Panc1 (cell line): ENCODE data around the gene P4HA3. TPM values are rescaled to one million over a fixed set of nuclear protein-coding genes. Genes with fewer than 3 reads are reported as not detected.

Experiments used
- ATAC-seq: fragments of 200-7000 bp; cut with Tn5 transposase; 2 replicates; pipeline ENCODE4 v1.9.1; 2020; ENCODE audit warnings: mild to moderate bottlenecking, moderate library complexity
- BruUV-seq: library from RNA; stranded (reverse); fragments of 400-500 nt; replicated peaks from 2 replicates; lab custom pipeline; 2021; lab: Mats Ljungman, UMichigan
- CTCF ChIA-PET: fragments of 300-600 bp; sonication (Branson Sonifier 250); formaldehyde crosslinking; loops from one replicate; lab custom pipeline; 2022; ENCODE audit warnings: antibody characterized with exemption; lab: Charles Lee
- POLR2A ChIA-PET: fragments of 300-600 bp; sonication (Branson Sonifier 250); formaldehyde crosslinking; loops from one replicate; lab custom pipeline; 2022; ENCODE audit warnings: antibody characterized with exemption; lab: Charles Lee
- DNase-seq: peaks from one replicate; pipeline ENCODE4 v3.0.0-alpha.2; 2010; ENCODE audit warnings: low read depth, low spot score
- H3K27ac ChIP-seq: 2 replicates; pipeline ENCODE4 v1.5.1; 2011; ENCODE audit warnings: mild to moderate bottlenecking, low read length, inconsistent platforms
- H3K27me3 ChIP-seq: fragments of 200-500 bp; sonication (Bioruptor generic); 2 replicates; pipeline ENCODE4 v1.6.0; 2014; ENCODE audit warnings: low read length, inconsistent platforms; ENCODE audit not compliant: control insufficient read depth, insufficient read depth
- H3K36me3 ChIP-seq: fragments of 200-500 bp; sonication (Bioruptor generic); 2 replicates; pipeline ENCODE4 v1.5.1; 2014; ENCODE audit warnings: inconsistent platforms, mild to moderate bottlenecking, low read length, moderate library complexity; ENCODE audit not compliant: control insufficient read depth, insufficient read depth
- H3K4me1 ChIP-seq: 2 replicates; pipeline ENCODE4 v1.5.1; 2011; ENCODE audit warnings: inconsistent platforms, mild to moderate bottlenecking, low read length, moderate library complexity; ENCODE audit not compliant: control insufficient read depth, insufficient read depth
- H3K4me3 ChIP-seq, 2 experiments: 2 replicates each; pipeline ENCODE4 v1.5.1; 2011 to 2012; ENCODE audit warnings: low read depth in 2 of 2, low read length in 2 of 2, mild to moderate bottlenecking in 2 of 2, inconsistent platforms in 1 of 2, moderate library complexity in 1 of 2
- H3K9me3 ChIP-seq: fragments of 200-500 bp; sonication (Bioruptor generic); 2 replicates; pipeline ENCODE4 v1.5.1; 2014; ENCODE audit warnings: low read depth, mild to moderate bottlenecking, inconsistent platforms, low read length, moderate library complexity; ENCODE audit not compliant: control insufficient read depth, insufficient read depth
- POLR2AphosphoS5 ChIP-seq: IDR thresholded peaks from 2 replicates; pipeline ENCODE4 v1.6.1; 2012; ENCODE audit warnings: mild to moderate bottlenecking, low read depth, low read length, moderate library complexity
- SIN3A ChIP-seq: IDR thresholded peaks from 2 replicates; pipeline ENCODE4 v1.6.1; 2012; ENCODE audit warnings: low read depth, mild to moderate bottlenecking, low read length, moderate library complexity, borderline replicate concordance; ENCODE audit not compliant: insufficient read depth
- TCF7L2 ChIP-seq: IDR thresholded peaks from 2 replicates; pipeline ENCODE4 v1.6.1; 2011; ENCODE audit warnings: mild to moderate bottlenecking, low read depth, low read length, inconsistent platforms
- in situ Hi-C: cut with HindIII; loops from 2 replicates; pipeline ENCODE4 v1.10.0; 2016; ENCODE audit warnings: low sequenced_read_pairs, low pct_unique_long_range_greater_than_20kb
- intact Hi-C: fragments of 100-400 bp; cut with micrococcal nuclease; formaldehyde crosslinking; loops from one replicate; pipeline ENCODE4 v1.10.0; 2022; ENCODE audit not compliant: unreplicated experiment
- total RNA-seq: library from RNA; stranded (reverse); gene quantifications from one replicate; pipeline ENCODE4 v1.2.1, GENCODE V29; 2021; ENCODE audit not compliant: unreplicated experiment
- TF ChIP-seq, protein P1 (sequence below): fragments of 450-650 bp; IDR thresholded peaks from 2 replicates; pipeline ENCODE4 v1.5.1; 2017; ENCODE audit warnings: mild to moderate bottlenecking
- TF ChIP-seq, protein P2 (sequence below), 2 experiments: IDR thresholded peaks; 2 replicates each; pipeline ENCODE4 v1.6.1; 2011 to 2012; ENCODE audit warnings: low read depth in 2 of 2, control low read depth in 1 of 2, low read length in 1 of 2, mild to moderate bottlenecking in 1 of 2, moderate library complexity in 1 of 2; ENCODE audit not compliant: insufficient read depth in 1 of 2

Gene P4HA3
- total RNA-seq, 1 experiment from 2014 or later = 1.3 TPM

DNA sequence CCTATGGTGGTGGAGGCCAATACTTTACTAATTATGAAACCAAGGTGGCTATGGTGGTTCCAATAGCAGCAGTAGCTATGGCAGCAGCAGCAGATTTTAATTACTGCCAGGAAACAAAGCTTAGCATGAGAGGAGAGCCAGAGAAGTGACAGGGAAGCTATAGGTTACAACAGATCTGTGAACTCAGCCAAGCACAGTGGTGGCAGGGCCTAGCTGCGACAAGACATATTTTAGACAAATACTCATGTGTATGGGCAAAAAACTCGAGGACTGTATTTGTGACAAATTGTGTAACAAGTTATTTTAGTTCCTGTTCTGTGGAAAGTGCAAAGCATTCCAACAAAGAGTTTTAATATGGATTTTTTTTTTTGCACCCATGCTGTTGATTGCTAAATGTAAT, 44.2 kb upstream of the P4HA3 start:
- H3K27me3 ChIP-seq = no peaks in the 10 kb centered on the region
- ChIA-PET CTCF (interaction anchor here (0.6 to 0.7 kb wide), 2 partner anchors 33 to 400 kb away, joined by 3 to 8 read pairs; no protein-coding TSS in a partner anchor), POLR2A (interaction anchor here (0.7 kb wide), 1 partner anchor 246 kb away, joined by 3 read pairs; no protein-coding TSS in a partner anchor)
- no peak for DNase-seq
- no peak overlapping the region for H3K4me3 ChIP-seq
- TF ChIP-seq TCF7L2 (no peak), SIN3A (no peak), POLR2AphosphoS5 (no peak)
- TF ChIP-seq, protein P1, sequence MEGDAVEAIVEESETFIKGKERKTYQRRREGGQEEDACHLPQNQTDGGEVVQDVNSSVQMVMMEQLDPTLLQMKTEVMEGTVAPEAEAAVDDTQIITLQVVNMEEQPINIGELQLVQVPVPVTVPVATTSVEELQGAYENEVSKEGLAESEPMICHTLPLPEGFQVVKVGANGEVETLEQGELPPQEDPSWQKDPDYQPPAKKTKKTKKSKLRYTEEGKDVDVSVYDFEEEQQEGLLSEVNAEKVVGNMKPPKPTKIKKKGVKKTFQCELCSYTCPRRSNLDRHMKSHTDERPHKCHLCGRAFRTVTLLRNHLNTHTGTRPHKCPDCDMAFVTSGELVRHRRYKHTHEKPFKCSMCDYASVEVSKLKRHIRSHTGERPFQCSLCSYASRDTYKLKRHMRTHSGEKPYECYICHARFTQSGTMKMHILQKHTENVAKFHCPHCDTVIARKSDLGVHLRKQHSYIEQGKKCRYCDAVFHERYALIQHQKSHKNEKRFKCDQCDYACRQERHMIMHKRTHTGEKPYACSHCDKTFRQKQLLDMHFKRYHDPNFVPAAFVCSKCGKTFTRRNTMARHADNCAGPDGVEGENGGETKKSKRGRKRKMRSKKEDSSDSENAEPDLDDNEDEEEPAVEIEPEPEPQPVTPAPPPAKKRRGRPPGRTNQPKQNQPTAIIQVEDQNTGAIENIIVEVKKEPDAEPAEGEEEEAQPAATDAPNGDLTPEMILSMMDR = no peak
- TF ChIP-seq, protein P2, sequence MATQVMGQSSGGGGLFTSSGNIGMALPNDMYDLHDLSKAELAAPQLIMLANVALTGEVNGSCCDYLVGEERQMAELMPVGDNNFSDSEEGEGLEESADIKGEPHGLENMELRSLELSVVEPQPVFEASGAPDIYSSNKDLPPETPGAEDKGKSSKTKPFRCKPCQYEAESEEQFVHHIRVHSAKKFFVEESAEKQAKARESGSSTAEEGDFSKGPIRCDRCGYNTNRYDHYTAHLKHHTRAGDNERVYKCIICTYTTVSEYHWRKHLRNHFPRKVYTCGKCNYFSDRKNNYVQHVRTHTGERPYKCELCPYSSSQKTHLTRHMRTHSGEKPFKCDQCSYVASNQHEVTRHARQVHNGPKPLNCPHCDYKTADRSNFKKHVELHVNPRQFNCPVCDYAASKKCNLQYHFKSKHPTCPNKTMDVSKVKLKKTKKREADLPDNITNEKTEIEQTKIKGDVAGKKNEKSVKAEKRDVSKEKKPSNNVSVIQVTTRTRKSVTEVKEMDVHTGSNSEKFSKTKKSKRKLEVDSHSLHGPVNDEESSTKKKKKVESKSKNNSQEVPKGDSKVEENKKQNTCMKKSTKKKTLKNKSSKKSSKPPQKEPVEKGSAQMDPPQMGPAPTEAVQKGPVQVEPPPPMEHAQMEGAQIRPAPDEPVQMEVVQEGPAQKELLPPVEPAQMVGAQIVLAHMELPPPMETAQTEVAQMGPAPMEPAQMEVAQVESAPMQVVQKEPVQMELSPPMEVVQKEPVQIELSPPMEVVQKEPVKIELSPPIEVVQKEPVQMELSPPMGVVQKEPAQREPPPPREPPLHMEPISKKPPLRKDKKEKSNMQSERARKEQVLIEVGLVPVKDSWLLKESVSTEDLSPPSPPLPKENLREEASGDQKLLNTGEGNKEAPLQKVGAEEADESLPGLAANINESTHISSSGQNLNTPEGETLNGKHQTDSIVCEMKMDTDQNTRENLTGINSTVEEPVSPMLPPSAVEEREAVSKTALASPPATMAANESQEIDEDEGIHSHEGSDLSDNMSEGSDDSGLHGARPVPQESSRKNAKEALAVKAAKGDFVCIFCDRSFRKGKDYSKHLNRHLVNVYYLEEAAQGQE (IDR thresholded peaks at IDR 0.05; ENCODE audit: insufficient read depth in 1 of 2, low read depth in 2 of 2, low read length in 1 of 2) = no peak
- no peak for ATAC-seq
- no peak overlapping the region for H3K27ac ChIP-seq
- intact Hi-C loops = no loop called here
- no peaks in the 10 kb centered on the region for H3K4me1 ChIP-seq
- in situ Hi-C loops = no loop called here
- no peaks in the 10 kb centered on the region for H3K36me3 ChIP-seq
- no peaks in the 10 kb centered on the region for H3K9me3 ChIP-seq
- BruUV-seq = no TSS peak

DNA sequence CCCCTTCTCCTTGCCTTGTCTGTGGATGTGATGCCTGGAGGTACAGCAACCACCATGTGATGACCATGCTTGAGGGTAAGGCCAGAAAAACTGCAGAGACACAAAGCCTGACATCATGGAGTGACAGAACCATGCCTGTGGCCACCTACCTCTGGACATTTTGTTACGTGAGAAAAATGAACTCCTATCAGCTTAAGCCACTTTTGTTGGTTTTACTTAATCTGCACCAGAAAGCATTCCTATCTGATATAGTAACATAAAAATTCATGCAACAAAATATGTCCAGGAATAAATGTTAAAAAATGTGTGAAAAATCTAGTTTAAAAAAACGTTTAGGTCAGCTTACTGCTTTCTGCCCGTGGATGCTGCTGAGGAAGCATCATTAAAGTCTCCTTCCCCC, 42.6 kb upstream of the P4HA3 start:
- no peak for TF ChIP-seq POLR2AphosphoS5
- TF ChIP-seq, protein P1 = no peak
- no peak for TF ChIP-seq TCF7L2
- TF ChIP-seq, protein P2 (IDR thresholded peaks at IDR 0.05; ENCODE audit: insufficient read depth in 1 of 2, low read depth in 2 of 2, low read length in 1 of 2) = no peak
- no peak for TF ChIP-seq SIN3A
- in situ Hi-C loops = no loop called here
- BruUV-seq = no TSS peak

More for the DNA sequence above, 42.6 kb upstream of the P4HA3 start:
- no peaks in the 10 kb centered on the region for H3K27me3 ChIP-seq
- DNase-seq (no peak), ATAC-seq (no peak)
- CTCF ChIA-PET = no interaction called here
- no peaks in the 10 kb centered on the region for H3K9me3 ChIP-seq
- H3K27ac ChIP-seq = no peak overlapping the region
- H3K4me3 ChIP-seq = no peak overlapping the region
- POLR2A ChIA-PET = interaction anchor here (0.7 kb wide), 1 partner anchor 16 kb away, joined by 5 read pairs; no protein-coding TSS in a partner anchor
- no peaks in the 10 kb centered on the region for H3K36me3 ChIP-seq
- intact Hi-C loops = no loop called here
- no peaks in the 10 kb centered on the region for H3K4me1 ChIP-seq
